GM23338 (cell line): ENCODE results near the gene ACHE.

Source experiments
- CREB1 ChIP-seq: fragments of 250-450 bp; sonication (Bioruptor Pico); IDR thresholded peaks from 2 replicates; pipeline ENCODE4 v1.5.0; 2020; ENCODE audit warnings: low read depth, mild to moderate bottlenecking, moderate library complexity
- CTCF ChIP-seq, 2 experiments: fragments of 200-600 bp in 1 of 2; sonication (generic) in 1 of 2; conservative IDR thresholded peaks; 2 replicates each; pipeline versions ENCODE4 v1.5.1 to v1.6.1; 2016 to 2017; ENCODE audit warnings: antibody characterized with exemption in 2 of 2, low read depth in 2 of 2, mild to moderate bottlenecking in 2 of 2, moderate library complexity in 1 of 2
- EZH2 ChIP-seq: fragments of 200-600 bp; sonication (generic); IDR thresholded peaks from one replicate; pipeline ENCODE4 v1.8.0; 2017; ENCODE audit warnings: antibody characterized with exemption, mild to moderate bottlenecking, low read depth; ENCODE audit not compliant: unreplicated experiment
- EZH2phosphoT487 ChIP-seq: fragments of 200-600 bp; sonication (generic); IDR thresholded peaks from one replicate; pipeline ENCODE4 v1.8.1; 2018; ENCODE audit warnings: antibody characterized with exemption; ENCODE audit not compliant: unreplicated experiment
- JUNB ChIP-seq: IDR thresholded peaks from one replicate; pipeline ENCODE4 v1.6.1; 2016; ENCODE audit warnings: antibody characterized with exemption; ENCODE audit not compliant: unreplicated experiment
- NANOG ChIP-seq: IDR thresholded peaks from 2 replicates; pipeline ENCODE4 v1.6.1; 2016; ENCODE audit warnings: antibody characterized with exemption, borderline replicate concordance
- POLR2AphosphoS5 ChIP-seq: IDR thresholded peaks from 2 replicates; pipeline ENCODE4 v1.6.1; 2016; ENCODE audit warnings: antibody characterized with exemption, low read depth
- STAT1 ChIP-seq: IDR thresholded peaks from one replicate; pipeline ENCODE4 v1.6.1; 2016; ENCODE audit warnings: antibody characterized with exemption; ENCODE audit not compliant: unreplicated experiment
- ZNF331 ChIP-seq: fragments of 250-450 bp; sonication (Bioruptor Pico); IDR thresholded peaks from 2 replicates; pipeline ENCODE4 v1.5.0; 2020; ENCODE audit warnings: low read depth, mild to moderate bottlenecking, moderate library complexity
- TF ChIP-seq, protein P1 (sequence below): IDR thresholded peaks from one replicate; pipeline ENCODE4 v1.6.1; 2018; ENCODE audit warnings: antibody characterized with exemption; ENCODE audit not compliant: unreplicated experiment

GRCh38 chr7:100864263-100864845 lies 31.3 kb downstream of the ACHE start:
- no peak for TF ChIP-seq ZNF331
- TF ChIP-seq CTCF (conservative IDR thresholded peaks at IDR 0.05; ENCODE audit: low read depth in 2 of 2), result no peak
- TF ChIP-seq POLR2AphosphoS5, result no peak
- no peak for TF ChIP-seq CREB1 (CRISPR knock-in tag)
- no peak for TF ChIP-seq EZH2
- TF ChIP-seq EZH2phosphoT487, result no peak
- TF ChIP-seq, protein P1, sequence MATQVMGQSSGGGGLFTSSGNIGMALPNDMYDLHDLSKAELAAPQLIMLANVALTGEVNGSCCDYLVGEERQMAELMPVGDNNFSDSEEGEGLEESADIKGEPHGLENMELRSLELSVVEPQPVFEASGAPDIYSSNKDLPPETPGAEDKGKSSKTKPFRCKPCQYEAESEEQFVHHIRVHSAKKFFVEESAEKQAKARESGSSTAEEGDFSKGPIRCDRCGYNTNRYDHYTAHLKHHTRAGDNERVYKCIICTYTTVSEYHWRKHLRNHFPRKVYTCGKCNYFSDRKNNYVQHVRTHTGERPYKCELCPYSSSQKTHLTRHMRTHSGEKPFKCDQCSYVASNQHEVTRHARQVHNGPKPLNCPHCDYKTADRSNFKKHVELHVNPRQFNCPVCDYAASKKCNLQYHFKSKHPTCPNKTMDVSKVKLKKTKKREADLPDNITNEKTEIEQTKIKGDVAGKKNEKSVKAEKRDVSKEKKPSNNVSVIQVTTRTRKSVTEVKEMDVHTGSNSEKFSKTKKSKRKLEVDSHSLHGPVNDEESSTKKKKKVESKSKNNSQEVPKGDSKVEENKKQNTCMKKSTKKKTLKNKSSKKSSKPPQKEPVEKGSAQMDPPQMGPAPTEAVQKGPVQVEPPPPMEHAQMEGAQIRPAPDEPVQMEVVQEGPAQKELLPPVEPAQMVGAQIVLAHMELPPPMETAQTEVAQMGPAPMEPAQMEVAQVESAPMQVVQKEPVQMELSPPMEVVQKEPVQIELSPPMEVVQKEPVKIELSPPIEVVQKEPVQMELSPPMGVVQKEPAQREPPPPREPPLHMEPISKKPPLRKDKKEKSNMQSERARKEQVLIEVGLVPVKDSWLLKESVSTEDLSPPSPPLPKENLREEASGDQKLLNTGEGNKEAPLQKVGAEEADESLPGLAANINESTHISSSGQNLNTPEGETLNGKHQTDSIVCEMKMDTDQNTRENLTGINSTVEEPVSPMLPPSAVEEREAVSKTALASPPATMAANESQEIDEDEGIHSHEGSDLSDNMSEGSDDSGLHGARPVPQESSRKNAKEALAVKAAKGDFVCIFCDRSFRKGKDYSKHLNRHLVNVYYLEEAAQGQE, result no peak
- no peak for TF ChIP-seq JUNB
- no peak for TF ChIP-seq NANOG
- TF ChIP-seq STAT1, result no peak
